Right renal cortex interstitium (tissue), 3 donors: ENCODE measurements around the gene LDB2. TPM values are rescaled to one million over a fixed set of nuclear protein-coding genes. Genes with fewer than 3 reads are reported as not detected.

Experiments
- DNase-seq, 3 donors: peaks; one replicate each; pipeline ENCODE4 v3.0.0-alpha.2; 2013; ENCODE audit warnings: low read depth in 3 of 3, low spot score in 2 of 3
- polyA plus RNA-seq, 3 donors: library from polyadenylated mRNA; unstranded; fragments of 120-200 nt; gene quantifications; one replicate each; pipeline ENCODE4 v1.2.1, GENCODE V29; 2013; ENCODE audit not compliant: insufficient read length in 3 of 3

Gene LDB2
- polyA plus RNA-seq, 3 donors = 93.4 to 111 (median 100) TPM

DNA sequence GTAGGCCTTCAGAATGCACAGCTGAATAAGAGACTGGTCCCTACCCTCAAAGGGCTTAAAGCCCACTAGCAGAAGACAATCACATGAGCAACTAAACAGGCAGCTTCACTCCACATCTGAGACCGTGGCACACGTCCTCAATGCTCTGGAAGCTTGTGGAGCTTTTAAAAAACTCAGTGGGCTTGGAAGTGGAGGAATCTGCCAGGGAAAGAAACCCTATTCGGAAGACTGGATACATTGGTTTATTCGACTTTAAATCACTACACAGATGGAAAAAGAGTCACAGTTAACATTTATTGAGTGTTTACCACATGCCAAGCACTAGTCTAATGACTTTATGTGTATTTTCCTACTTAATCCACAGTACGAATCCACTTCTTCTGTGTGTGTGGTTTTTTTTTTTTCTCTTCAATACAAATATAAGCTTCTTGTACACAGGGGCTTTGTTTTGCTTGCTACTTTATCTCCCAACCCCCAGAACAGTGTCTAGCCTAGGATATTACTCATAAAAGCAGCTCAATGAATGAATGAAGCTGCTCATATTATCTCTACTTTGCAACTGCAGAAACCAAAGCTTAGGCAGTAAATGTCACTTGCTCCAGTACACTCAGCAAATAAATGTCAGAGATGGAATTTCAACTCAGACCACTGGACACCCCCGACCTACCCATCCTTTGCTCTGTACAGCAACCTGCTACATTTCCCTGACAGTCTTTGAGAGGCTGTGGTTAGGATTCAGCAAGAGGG is 137.7 kb downstream of the LDB2 start:
- no peak for DNase-seq

GRCh38 chr4:16759931-16760582 is 138.4 kb downstream of the LDB2 start:
- no peak for DNase-seq

DNA sequence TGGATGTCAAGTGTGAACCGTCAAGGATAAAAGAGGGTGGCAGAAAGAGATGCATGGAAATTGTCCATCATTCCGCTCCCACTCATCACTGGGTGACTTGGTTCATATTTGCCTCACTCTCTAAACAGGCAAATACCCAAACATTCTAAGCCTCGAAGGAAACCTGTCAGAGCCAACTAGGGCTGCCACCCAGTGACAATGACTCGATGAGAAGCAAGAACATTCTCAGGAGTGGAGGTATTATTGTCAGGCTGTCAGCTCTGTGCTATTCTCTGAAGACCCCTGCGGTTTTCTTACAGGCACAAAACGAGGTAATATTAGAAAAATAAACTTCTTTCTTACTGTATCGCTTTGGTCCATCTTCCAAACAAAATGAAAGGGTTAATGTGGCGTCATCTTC is 139.6 kb downstream of the LDB2 start:
- no peak for DNase-seq

DNA sequence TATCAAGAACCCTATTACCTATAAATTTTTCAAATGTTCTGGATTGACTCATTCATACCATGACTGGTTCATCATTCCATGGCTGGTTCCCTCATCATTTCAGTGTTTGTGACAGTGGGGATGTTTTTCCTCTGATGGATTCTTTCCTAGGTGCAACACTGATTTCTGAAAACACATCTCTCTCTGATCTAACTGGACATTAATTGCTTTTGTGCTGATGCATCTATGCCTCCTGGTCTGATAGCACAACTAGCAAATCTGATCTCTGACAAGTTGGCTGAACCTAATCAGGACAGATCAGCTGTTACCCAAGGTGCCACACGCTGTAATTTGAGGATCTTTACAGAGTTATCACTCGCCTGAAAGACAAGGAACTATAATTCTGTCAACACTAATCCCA is 140.2 kb downstream of the LDB2 start:
- DNase-seq = no peak

- no peak for DNase-seq
These were observed 141.3 kb downstream of the LDB2 start for GRCh38 chr4:16757080-16757521.

DNA sequence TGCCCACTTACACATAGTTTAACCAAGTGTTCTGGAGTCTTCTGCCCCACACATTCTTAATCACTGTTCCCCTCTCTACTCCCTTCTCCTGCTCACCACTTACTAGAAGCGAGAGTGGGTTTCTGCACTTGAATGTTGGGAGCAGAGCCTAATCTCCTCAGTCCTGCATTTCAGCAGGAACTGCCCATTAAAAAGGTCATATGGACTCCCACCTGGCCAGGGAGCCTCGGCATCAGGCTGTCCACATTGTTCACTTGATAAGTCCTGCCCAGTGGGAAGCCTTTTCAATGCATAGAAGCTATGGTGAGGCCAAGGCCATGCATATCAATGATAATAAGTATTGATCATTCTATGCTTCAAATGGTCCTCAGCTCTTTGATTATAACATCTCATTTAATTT is 144.3 kb downstream of the LDB2 start:
- DNase-seq = no peak

GRCh38 chr4:16752150-16752549 is 146.3 kb downstream of the LDB2 start:
- no peak for DNase-seq

DNA sequence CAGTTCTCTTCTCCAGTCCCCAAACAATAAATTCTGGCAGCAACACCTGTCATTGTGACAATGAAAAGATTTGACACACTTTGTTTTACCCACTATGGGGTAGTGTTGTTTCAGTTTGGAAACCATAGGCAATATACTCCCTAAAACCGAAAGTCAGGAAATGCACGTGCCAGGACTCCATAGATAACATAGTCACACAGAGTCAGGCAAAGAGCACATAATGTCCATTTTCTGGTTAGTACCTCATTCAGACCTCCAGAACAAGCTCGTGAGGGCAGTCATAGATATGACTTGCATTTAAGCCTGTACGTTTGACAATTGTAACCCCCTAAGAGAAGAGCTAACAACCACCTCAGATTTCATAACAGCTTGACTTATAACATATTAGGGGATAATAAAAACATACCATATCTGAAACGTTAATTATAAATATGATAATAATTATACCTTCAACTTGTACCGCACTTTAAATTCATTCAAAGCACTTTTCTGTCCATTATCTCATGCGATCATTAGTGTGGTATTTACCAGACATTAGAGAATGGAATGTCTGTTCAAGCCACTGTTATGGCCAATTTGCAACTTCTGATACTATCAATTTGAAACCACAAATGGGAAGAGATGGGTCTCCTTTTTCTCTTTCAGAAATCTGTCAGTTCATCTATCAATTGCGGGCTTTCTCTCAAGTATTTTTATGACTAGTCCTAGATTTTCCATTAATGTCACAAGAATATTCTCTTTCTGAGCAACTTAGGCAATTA is 147.4 kb downstream of the LDB2 start:
- no peak for DNase-seq

GRCh38 chr4:16750216-16750615 is 148.2 kb downstream of the LDB2 start:
- DNase-seq = no peak

- DNase-seq = no peak
These were observed 152.6 kb downstream of the LDB2 start for GRCh38 chr4:16745887-16746286.

- DNase-seq = no peak
These were observed 153.3 kb downstream of the LDB2 start for GRCh38 chr4:16745009-16745635.

DNA sequence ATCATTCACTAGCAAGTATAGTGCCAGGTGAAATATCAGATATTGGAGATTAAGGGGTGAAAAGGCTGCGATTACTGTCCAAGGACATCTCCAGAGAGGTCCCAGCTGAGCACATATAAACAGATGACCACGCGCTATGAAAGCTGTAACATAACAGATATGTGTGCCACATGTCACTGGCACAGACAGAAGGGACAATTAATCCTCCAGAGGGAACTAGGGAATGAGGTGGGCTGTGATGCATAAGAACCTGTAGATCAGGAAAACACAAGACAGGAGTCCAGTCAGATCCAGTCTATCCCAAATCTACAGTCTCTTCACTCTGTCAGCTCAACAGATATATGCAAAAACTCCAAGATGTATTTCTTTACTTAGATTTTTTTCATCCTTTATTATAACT is 157.2 kb downstream of the LDB2 start:
- DNase-seq = no peak

DNA sequence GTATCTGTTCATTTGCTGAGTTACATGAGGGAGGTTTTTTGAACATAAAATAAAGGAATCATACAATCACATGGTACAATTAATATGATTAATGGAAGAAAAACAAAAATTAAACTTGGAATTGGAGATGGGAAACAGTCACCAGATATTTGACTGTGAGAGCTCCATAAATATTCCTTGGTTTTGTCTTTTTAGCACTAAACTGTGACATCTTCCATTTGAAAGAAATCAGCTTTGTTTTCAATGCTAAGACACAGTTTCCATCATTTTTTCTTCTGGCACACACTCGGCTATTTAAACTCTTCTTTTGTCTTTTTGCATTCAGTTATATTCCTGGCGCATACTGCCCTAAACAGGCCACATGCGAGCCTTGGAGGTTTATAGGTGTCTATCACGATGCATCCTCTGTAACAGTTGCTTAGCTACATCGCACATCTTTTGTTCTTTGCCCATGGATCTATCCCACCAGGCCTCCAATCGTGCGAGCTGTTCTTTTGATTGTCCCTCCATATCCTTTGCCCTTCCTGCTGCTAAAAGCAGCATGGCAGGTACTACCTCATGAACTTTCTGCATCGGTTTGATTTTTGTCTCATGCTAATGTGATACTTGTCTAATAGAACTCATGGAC is 158.3 kb downstream of the LDB2 start:
- peak in 2 of 3 donors; percentile 27 to 45 for DNase-seq

- no peak for DNase-seq
These were observed 159.9 kb downstream of the LDB2 start for GRCh38 chr4:16738558-16738957.

GRCh38 chr4:16733509-16733908 is 164.9 kb downstream of the LDB2 start:
- DNase-seq = no peak

DNA sequence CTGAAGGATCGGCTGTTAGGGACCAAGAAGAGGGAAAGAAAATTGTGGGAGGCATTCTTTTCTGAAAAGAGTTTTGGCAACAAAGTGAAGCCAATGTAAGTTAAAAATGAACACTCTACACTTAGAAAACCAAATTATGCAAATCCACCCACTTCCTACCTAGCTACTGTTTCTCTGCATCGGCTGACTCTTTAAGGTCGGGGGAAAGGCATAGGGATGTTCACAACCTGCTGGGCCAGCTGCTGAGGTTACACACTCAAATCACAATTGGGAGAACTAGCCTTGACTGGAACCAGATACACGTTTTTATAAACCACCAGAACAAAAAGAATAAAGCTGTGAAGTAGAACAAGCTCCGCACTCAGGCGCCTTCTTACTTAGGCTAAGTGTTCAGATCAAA is 165.7 kb downstream of the LDB2 start:
- DNase-seq = no peak

- DNase-seq = no peak
These were observed 166.6 kb downstream of the LDB2 start for GRCh38 chr4:16731776-16732380.

DNA sequence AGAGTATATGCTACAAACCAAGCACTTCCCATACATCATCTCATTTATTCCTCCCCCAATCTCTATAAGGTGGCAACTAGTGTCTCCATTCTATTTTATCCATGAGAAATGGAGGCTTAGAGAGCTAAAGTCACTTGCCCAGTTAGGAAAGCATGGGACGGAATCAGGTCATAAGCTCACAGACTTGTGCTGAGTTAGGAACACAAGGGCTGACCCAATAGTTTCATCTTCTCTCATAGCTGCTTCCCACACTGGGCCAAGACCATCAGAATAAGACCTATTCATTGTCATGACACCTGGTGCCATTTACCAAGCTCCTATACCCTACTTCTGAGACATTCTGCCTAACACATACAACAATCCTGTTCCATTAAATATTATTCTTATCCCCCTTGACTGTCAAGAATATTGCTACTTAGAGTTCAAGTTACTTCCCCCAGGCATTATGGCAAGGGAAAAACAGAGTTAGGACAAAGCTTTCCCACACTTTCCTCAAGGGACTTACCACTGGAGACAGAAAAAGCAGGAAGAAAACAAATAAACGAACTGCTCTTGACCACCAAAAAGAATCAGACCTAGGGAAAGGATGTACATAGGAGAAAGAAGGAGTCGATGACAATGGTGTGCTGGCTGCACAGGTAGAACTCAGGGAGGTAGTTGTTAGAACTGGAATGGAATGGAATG is 167.8 kb downstream of the LDB2 start:
- no peak for DNase-seq

DNA sequence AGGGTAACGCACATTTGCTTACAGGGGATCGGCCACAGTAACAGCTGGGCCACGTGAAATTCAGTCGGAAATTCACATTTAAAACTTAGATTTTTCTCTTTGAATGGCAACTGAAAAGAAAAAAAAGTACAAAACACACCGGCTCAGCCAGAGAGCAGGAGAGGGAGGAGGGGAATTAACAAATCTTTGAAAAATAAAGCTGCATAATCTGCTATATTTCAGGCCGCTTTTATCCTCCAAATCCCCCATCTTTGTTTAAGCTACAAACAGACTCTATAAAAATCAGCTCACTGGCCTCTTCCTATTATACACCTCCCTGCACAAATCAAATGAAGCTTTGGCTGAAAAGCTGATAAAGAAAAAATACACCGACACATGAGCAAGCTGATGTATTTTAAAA is 169.1 kb downstream of the LDB2 start:
- no peak for DNase-seq

DNA sequence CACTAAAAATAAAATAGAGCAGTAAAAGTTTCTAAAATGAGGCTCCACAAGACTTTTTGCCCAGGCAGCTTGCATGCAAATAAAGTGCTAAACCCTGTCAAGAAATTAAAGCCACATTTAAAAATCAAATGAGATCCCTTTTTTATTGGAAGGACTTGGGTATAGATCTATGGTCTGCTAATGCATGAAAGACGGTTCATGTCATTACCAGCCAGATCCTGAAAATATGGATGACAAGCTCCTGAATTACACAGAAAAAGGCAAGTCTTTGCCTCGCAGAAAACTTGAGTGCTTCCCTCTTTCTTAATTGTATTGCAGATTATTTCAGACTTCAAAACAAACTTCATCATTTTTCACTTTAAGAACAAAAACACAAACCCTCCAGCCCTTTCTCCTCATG is 169.6 kb downstream of the LDB2 start:
- no peak for DNase-seq
